Measurements from ENCODE around the gene PSMC3.

Gene PSMC3

GRCh38 chr11:47426062-47426956 is at the start of gene PSMC3:
Gene PSMC3, minus strand, starts transcription at chr11:47426439. Its CDS starts 160 bp downstream, at chr11:47426279.
- peak; percentile 99 for DNase-seq

DNA sequence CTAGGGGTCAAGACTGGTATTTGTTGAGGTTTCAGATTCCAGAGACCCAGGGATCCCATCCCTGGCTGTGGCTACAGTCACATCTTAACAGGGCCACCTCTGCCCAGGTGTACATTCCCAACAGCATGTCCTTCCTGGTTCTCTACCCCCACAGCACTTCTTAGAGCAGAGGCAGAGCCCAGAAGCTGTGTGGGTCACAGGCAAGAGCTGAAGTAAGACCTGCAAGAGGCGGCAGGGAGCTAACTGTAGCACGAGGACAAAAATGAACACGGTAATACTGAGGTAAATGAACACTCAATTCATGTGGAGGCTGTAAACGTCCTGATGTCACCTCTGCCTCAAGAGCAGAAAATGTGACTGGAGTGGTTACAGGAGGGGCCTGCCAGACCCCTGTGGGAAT is 44.4 kb upstream of the PSMC3 start:
- no peak for DNase-seq

DNA sequence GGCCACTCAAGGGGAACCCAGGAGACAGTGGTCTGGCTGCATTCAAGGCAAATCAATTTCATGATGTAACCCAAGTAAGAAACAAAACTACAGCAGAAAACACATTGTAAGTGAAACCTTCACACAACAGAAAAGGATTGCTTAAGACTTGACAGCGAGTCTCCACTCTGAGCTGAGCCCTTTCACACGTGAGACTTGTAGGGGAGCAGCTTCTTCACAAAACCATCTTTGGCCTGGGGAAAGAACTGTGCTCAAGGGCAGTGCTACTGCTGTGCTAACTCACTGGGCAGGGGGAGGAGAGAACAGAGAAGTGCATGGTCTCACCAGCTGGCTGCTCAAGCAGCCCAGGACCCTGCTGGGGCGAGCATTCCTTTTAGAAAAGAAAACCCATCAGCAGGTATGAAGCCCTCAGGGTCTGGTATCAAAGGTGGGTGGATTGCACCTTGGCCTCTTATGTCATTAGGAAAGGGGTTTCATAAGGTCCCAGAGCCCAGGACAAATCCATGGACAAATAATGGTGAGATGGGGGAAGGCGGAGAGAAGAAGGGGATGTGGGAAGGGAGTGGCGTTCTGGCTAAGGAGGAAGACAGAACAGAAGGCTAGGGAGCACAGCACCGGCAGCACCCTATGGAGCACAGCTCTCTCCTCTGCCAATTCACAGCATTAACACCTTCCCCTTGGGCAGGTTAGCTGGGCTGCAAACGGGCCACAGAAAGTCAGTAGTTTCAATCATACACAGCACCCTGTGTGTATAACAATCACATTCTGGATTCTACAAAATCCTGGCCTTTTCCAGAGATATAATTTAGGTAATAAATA is 43.3 kb upstream of the PSMC3 start:
- DNase-seq = no peak

DNA sequence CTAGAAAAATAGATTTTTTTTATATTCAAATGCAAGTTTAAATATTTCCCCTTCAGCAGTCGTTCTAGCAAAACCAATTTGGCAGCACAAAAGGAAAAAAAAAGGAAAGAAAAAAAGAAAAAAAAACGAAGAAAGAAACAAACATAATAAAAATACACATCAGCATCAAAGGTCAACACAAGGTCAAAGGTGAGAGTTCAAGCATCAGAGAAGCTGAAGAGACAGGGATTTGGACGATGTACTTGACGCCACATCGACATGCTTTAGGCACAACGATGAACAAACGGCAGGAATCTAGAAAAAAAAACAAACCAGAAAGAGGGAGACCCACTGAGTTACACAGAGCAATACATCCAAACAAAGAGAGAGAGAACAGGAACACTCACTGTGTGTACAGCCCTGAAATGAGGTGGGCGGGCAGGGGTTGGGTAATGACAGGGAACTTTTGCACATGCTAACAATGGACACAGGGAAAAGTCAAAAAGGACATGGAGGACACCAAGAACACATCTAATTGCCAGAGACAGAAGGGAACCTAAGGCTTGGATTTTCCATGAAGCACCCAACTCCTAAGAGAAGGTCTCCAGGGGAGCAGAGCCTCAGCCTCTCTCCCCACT is 42.5 kb upstream of the PSMC3 start:
- no peak for DNase-seq

GRCh38 chr11:47467357-47467756 is 41.1 kb upstream of the PSMC3 start:
- no peak for DNase-seq

- DNase-seq = no peak
These were observed 40.5 kb upstream of the PSMC3 start for GRCh38 chr11:47466701-47467250.

DNA sequence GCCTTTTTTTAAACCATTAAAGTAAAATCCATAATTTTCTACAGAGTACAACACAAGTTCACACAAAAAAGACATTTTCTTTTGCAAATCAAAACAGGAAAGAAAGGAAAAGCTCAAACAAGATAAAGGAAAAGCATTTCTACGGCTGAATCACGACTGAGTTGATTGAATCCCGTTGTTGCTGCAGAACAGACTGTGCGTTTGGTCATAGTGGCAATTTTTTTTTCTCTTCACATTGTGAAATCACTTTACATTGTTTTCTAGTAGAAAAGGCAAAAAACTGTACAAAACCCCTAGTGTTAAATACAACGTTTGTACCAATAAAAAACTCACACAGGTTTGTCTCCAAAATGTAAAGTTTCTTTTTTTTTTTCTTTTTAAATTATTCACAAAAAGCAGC is 40.0 kb upstream of the PSMC3 start:
- no peak for DNase-seq

DNA sequence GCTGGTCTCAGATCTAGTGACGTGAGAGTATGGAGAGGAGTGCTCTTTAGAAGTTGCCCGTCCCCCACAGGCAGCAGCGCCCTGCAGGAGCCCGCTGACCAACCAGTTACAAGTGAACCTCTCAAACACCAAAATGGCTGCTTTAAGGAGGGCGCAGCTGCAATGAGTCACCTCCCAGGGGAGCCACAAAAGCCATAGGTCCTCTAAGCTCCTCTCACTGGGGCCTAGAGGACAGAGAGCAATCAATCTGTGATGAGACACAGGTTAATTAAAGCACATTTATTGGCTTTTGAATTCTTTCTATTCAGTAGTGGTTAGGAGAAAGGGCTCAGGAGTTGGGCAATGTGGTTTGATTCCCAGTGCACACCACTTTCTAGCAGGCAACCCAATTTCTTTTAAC is 38.2 kb upstream of the PSMC3 start:
- no peak for DNase-seq

DNA sequence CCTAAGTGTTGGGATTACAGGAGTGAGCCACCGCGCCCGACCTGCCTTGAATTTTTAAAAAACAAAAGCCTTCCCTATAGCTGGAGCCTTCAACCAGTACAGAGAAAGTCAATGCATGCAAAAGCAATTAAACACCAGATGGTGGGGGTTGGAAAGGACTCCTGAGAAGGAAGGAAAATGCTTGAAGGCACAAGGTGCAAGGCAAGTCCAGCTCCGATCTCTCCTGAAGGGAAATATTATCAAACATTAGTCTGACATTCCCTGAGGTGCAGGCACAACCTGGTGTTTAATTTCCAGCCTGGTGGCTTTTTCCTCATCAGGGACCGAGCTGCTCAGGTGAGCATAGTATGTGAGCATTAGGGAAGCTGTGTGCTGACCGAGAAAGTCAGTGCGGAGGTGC is 35.6 kb upstream of the PSMC3 start:
- no peak for DNase-seq

DNA sequence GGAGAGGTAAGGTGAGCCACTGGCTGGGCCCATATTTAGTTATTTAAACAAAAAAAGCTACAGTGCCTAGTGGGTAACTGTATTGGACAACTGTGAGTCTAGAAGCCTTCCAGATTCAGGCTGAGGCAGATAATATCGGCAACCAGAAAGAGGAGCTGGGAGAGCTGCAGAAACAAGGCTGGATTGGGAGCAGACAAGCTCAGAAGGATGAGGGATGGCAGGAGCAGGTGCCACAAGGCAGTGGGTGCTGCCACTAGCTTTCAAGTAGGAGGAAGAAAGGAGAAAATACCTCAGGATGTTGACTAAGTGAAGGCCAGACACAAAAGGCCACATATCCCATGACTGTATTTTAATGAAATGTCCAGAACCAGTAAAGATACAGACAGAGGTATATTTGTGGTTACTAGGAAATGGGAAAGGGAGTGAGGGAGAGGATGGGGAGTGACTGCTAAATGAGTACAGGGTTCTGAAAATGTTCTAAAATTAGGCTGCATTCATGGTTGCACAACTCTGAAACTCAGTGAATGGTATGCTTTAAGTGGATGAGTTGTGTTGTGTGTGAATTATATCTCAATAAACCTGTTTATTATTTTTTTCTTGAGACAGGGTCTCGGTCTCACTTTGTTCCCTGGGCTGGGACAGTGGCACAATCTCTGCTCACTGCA is 34.5 kb upstream of the PSMC3 start:
- no peak for DNase-seq

GRCh38 chr11:47454258-47454671 is 28.0 kb upstream of the PSMC3 start:
- peak; percentile 58 for DNase-seq

DNA sequence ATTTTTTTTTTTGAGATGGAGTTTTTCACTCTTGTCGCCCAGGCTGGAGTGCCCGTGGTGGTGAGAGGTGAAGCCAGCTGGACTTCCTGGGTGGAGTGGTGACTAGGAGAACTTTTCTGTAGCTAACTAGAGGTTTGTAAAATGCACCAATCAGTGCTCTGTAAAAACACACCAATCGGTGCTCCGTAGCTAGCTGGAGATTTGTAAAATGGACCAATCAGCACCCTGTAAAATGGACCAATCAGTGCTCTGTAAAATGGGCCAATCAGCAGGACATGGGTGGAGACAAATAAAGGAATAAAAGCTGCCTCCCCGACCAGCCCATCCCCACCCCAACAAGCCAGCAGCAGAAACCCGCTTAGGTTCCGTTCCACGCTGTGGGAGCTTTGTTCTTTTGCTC is 27.1 kb upstream of the PSMC3 start:
- no peak for DNase-seq

DNA sequence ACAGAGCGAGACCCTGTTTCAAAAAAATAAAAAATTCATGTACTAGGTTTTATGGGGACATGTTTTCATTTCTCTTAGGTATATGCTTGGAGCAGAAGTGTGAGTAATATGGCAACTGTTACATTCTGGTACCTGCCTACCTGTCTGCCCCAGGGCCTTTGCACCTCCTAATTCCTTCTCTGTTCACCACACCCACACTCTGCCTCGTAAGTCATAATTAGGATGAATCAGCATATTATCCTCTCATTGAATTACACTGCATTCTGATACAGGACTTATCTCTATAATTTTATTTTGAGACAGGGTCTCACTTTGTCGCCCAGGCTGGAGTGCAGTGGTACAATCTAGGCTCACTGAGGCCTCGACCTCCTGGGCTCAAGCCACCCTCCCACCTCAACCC is 25.8 kb upstream of the PSMC3 start:
- DNase-seq = no peak

GRCh38 chr11:47451436-47451835 is 25.2 kb upstream of the PSMC3 start:
- DNase-seq = no peak

DNA sequence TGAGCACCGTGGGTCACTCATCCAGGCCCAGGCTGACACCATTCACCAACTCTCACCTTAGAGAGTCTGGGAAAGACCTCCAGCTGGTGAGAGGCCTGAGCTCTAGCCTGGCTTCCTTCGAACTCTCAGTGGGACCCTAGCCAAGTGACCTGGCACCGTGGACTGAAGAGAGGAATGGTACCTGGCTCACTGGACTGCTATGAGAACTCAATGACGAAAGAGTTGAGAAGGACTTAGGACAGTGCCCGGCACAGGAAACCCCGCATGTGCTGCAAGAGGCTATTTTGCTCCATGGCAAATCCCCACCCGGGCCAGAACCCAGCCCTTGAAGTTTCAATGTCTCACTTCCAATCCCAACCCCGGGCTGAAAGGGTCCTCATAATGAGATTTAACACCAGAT is 23.3 kb upstream of the PSMC3 start:
- DNase-seq = no peak

- DNase-seq = no peak
These were observed 22.6 kb upstream of the PSMC3 start, which contains the start of gene RAPSN for GRCh38 chr11:47448566-47449427. Gene RAPSN, minus strand, starts transcription at chr11:47449136. Its CDS starts 172 bp downstream, at chr11:47448964.

DNA sequence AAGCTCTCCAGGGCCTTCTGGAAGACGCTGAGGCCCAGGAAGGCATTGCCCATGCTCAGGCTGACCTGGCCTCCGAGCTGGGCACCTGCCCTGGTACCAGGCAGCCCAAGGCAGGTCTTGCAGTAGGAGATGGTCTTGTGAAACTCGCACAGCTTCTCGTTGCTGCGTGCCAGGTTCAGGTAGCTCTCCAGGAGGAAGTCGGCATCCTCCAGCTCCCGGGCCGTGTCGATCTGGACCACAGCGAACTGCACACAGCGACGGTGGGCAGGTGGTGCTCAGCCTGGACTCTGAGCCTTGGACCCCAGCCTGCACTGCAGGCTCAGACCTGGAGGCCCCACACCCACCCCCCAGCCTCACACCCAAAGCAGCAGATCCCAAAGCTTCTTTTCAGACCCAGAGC is 21.7 kb upstream of the PSMC3 start:
- DNase-seq = no peak

- no peak for DNase-seq
These were observed 20.6 kb upstream of the PSMC3 start for GRCh38 chr11:47446833-47447232.

GRCh38 chr11:47445840-47446239 is 19.6 kb upstream of the PSMC3 start:
- no peak for DNase-seq

DNA sequence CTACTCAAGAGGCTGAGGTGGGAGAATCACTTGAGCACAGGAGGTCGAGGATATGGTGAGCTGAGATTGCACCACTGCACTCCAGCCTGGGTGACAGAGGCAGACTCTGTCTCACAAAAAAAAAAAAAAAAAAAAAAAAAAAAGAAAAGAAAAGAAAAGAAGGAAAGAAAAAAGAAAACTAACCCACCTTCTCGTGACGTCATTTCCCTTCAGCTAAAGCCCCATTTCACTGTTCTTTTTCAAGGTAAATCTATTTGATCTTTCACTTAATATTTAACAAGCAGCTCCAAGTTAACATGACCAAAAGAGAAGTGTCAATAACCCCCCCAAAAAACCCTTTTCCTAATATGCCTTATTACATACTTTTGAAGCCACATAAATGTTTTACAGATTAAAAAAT is 17.6 kb upstream of the PSMC3 start:
- DNase-seq = no peak

DNA sequence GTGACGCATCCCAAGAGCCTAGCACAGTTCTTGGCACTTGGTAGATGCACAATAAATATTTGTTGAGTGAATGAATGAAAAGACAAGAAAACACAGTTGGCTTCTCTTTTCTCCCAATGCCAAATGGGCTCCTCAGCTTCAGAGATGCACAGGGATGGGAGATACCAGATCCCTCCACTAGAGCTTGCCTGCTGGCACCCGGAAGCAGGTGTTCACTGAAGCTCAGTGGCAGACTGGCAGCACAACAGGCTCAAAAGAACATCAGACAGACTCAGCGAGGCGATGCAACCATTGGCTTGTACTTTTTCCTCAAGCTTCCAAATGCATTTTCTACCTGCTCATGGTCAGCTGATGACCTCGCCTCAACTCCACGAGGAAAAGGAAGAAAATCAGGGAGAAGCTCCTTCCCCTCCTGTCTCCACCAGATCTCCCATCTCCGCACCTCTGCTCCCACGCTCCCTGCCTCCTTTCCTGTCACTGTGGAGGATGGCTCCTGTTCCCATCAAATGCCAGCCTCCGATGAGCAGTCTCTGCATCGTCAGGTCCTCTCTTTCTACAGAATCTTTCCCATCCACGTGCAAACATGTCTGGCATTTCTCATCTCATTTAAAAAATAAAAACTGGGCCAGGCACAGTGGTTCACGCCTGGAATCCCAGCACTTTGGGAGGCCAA is 16.9 kb upstream of the PSMC3 start:
- DNase-seq = no peak
